Cerebellar nuclear complex (tissue), 1 donor: Measurements from ENCODE around the gene CLSTN3.

Source experiments
- DNase-seq, 2 experiments: peaks; one replicate each; lab custom pipeline; 2025; lab: John Stamatoyannopoulos, UW

The CLSTN3 gene

GRCh38 chr12:7129872-7130691, at the start of gene CLSTN3:
TSS of gene CLSTN3 (plus strand) at chr12:7130371. CDS start at chr12:7130649, 278 bp downstream.
- peak; percentile 42 to 54 for DNase-seq

GRCh38 chr12:7081037-7081436, 49.1 kb upstream of the CLSTN3 start:
- DNase-seq: no peak

- DNase-seq: no peak
Observed at GRCh38 chr12:7083125-7083524, 47.0 kb upstream of the CLSTN3 start.

- no peak for DNase-seq
Observed at GRCh38 chr12:7089196-7089871, 40.8 kb upstream of the CLSTN3 start.

GRCh38 chr12:7090222-7090998, 39.8 kb upstream of the CLSTN3 start:
- no peak for DNase-seq

GRCh38 chr12:7091171-7091570, 39.0 kb upstream of the CLSTN3 start:
- no peak for DNase-seq

GRCh38 chr12:7091660-7092228, 38.4 kb upstream of the CLSTN3 start:
- DNase-seq: no peak

GRCh38 chr12:7092229-7092985, 37.8 kb upstream of the CLSTN3 start, which contains the start of gene C1R:
TSS of gene C1R (minus strand) at chr12:7092445. CDS start at chr12:7092388, 57 bp downstream.
- peak in 1 of 2 experiments; percentile 38 for DNase-seq

- no peak for DNase-seq
Observed at GRCh38 chr12:7092986-7093460, 37.1 kb upstream of the CLSTN3 start.

GRCh38 chr12:7093486-7093885, 36.7 kb upstream of the CLSTN3 start:
- DNase-seq: no peak

GRCh38 chr12:7093892-7094291, 36.3 kb upstream of the CLSTN3 start:
- no peak for DNase-seq

GRCh38 chr12:7096006-7096932, 33.9 kb upstream of the CLSTN3 start:
- DNase-seq: no peak

GRCh38 chr12:7096979-7097378, 33.2 kb upstream of the CLSTN3 start:
- no peak for DNase-seq

- DNase-seq: no peak
Observed at GRCh38 chr12:7099290-7099996, 30.7 kb upstream of the CLSTN3 start.

GRCh38 chr12:7100239-7100638, 29.9 kb upstream of the CLSTN3 start:
- DNase-seq: no peak

GRCh38 chr12:7101047-7101693, 29.0 kb upstream of the CLSTN3 start:
- no peak for DNase-seq

GRCh38 chr12:7101694-7102131, 28.5 kb upstream of the CLSTN3 start:
- no peak for DNase-seq

GRCh38 chr12:7102582-7102981, 27.6 kb upstream of the CLSTN3 start:
- no peak for DNase-seq
